MCF 10A (cell line): ENCODE measurements around the gene GUCY2D. TPM values are rescaled to one million over a fixed set of nuclear protein-coding genes. Genes with fewer than 3 reads are reported as not detected.

Source experiments
- BruUV-seq: library from RNA; stranded (reverse); fragments of 400-500 nt; replicated peaks from 2 replicates; lab custom pipeline; 2021; lab: Mats Ljungman, UMichigan
- CTCF ChIA-PET: fragments of 300-600 bp; sonication (Branson Sonifier 250); formaldehyde crosslinking; extraction: SDS; loops from one replicate; lab custom pipeline; 2021; ENCODE audit warnings: antibody characterized with exemption, inconsistent platforms; lab: Yijun Ruan, JAX
- POLR2A ChIA-PET: fragments of 300-600, 350-650 bp; sonication (Branson Sonifier 250); formaldehyde crosslinking; extraction: SDS; loops from one replicate; lab custom pipeline; 2020; ENCODE audit warnings: antibody characterized with exemption, inconsistent platforms; lab: Yijun Ruan, JAX
- DNase-seq: peaks from one replicate; pipeline ENCODE4 v3.0.0-alpha.2; 2018; ENCODE audit not compliant: unreplicated experiment
- H3K27ac Mint-ChIP-seq: one replicate; pipeline ENCODE4 v1.8.0; 2022; ENCODE audit warnings: mild to moderate bottlenecking, low read depth, mixed read lengths; ENCODE audit not compliant: unreplicated experiment
- H3K27me3 Mint-ChIP-seq: one replicate; pipeline ENCODE4 v1.8.0; 2022; ENCODE audit warnings: mixed read lengths; ENCODE audit not compliant: insufficient read depth, unreplicated experiment
- H3K36me3 Mint-ChIP-seq: one replicate; pipeline ENCODE4 v1.8.0; 2022; ENCODE audit warnings: mild to moderate bottlenecking, moderate library complexity, mixed read lengths; ENCODE audit not compliant: insufficient read depth, unreplicated experiment
- H3K4me1 Mint-ChIP-seq: one replicate; pipeline ENCODE4 v1.8.0; 2022; ENCODE audit warnings: mixed read lengths; ENCODE audit not compliant: insufficient read depth, unreplicated experiment
- H3K4me3 Mint-ChIP-seq: one replicate; pipeline ENCODE4 v1.8.0; 2022; ENCODE audit warnings: mild to moderate bottlenecking, moderate library complexity, mixed read lengths; ENCODE audit not compliant: unreplicated experiment
- H3K9me3 Mint-ChIP-seq: one replicate; pipeline ENCODE4 v1.8.0; 2022; ENCODE audit warnings: mixed read lengths; ENCODE audit not compliant: unreplicated experiment
- CTCF ChIP-seq: fragments of 200-600 bp; IDR thresholded peaks from one replicate; pipeline ENCODE4 v1.8.0; 2022; ENCODE audit warnings: antibody characterized with exemption, mild to moderate bottlenecking; ENCODE audit not compliant: unreplicated experiment
- intact Hi-C: fragments of 100-400 bp; cut with micrococcal nuclease; formaldehyde crosslinking; loops from 2 replicates; pipeline ENCODE4 v1.14.1; 2022
- total RNA-seq: library from RNA; stranded (reverse); gene quantifications from 2 replicates; pipeline ENCODE4 v1.2.3, GENCODE V29; 2022

The GUCY2D gene
- total RNA-seq, 1 experiment from 2014 or later = not detected

DNA sequence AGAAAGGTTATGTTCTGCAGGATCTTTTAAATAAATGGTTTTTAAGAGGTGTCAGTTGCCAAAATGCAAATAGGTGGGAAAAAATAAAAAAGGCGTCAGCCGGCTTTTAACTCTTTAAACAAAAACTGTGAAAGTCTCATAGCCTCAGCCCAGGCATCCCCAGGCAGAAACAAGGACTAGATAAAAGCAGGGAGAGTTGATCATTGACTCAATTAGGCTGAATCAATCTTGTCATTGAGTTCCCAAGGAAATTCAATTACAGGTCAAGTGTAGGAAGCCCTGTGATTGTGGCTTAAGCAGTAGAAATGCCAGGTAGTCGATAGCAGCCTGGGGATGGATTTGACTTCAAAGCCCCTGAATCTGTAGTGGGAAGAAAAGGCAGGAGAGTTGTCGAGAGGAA is 30.8 kb upstream of the GUCY2D start:
- no peak for DNase-seq
- intact Hi-C loops = no loop called here
- ChIA-PET CTCF (interaction anchor here (0.6 to 1.9 kb wide), 6 partner anchors 19 to 228 kb away, joined by 3 to 5 read pairs (median 3); no protein-coding TSS in a partner anchor), POLR2A (interaction anchor here (0.6 kb wide), 1 partner anchor 138 kb away, joined by 3 read pairs; no protein-coding TSS in a partner anchor)
- Mint-ChIP-seq H3K4me1 (no peaks in the 10 kb centered on the region), H3K27ac (no peak overlapping the region), H3K9me3 (peaks cover 16% of the 10 kb centered on the region), H3K36me3 (no peaks in the 10 kb centered on the region), H3K27me3 (no peaks in the 10 kb centered on the region), H3K4me3 (no peak overlapping the region)
- BruUV-seq = no TSS peak
- no peak for TF ChIP-seq CTCF

- Mint-ChIP-seq H3K36me3 (no peaks in the 10 kb centered on the region), H3K4me1 (no peaks in the 10 kb centered on the region), H3K27me3 (no peaks in the 10 kb centered on the region), H3K27ac (no peak overlapping the region), H3K4me3 (no peak overlapping the region), H3K9me3 (peaks cover 16% of the 10 kb centered on the region)
- ChIA-PET CTCF (interaction anchor here (0.6 to 1.9 kb wide), 11 partner anchors 10 to 590 kb away, joined by 3 to 7 read pairs (median 5); no protein-coding TSS in a partner anchor), POLR2A (interaction anchor here (0.9 to 1.3 kb wide), 3 partner anchors 16 to 56 kb away, joined by 3 to 5 read pairs (median 3); partner anchors contain the start of gene RNF227)
- intact Hi-C loops = no loop called here
- no TSS peak for BruUV-seq
- no peak for TF ChIP-seq CTCF
- no peak for DNase-seq
Observed at GRCh38 chr17:7972131-7972785, 30.2 kb upstream of the GUCY2D start.

- CTCF ChIA-PET = interaction anchor here (0.7 kb wide), 2 partner anchors 24 to 39 kb away, joined by 3 read pairs; no protein-coding TSS in a partner anchor
- no TSS peak for BruUV-seq
Observed at GRCh38 chr17:7974638-7975131, 27.7 kb upstream of the GUCY2D start.

More at GRCh38 chr17:7974638-7975131, 27.7 kb upstream of the GUCY2D start:
- no peak for DNase-seq
- Mint-ChIP-seq H3K36me3 (peaks cover 6% of the 10 kb centered on the region), H3K4me3 (no peak overlapping the region), H3K9me3 (peaks cover 16% of the 10 kb centered on the region), H3K27ac (no peak overlapping the region), H3K4me1 (no peaks in the 10 kb centered on the region), H3K27me3 (no peaks in the 10 kb centered on the region)
- intact Hi-C loops = no loop called here
- no peak for TF ChIP-seq CTCF
- POLR2A ChIA-PET = no interaction called here
